Naive B cell (primary cell): ENCODE data around the gene PTPRN. TPM values are rescaled to one million over a fixed set of nuclear protein-coding genes. Genes with fewer than 3 reads are reported as not detected.

Experiments used
- ATAC-seq, 2 donors: fragments of 150-1000 bp; cut with Tn5 transposase; 2 replicates each; pipeline ENCODE4 v1.10.0; 2021; ENCODE audit warnings: low read depth in 2 of 2, mild to moderate bottlenecking in 2 of 2, moderate library complexity in 2 of 2
- DNase-seq: peaks from one replicate; pipeline ENCODE4 v3.0.0; 2022
- H3K27ac Mint-ChIP-seq, 6 donors: one replicate each; pipeline ENCODE4 v1.8.0; 2020 to 2022; ENCODE audit warnings: mild to moderate bottlenecking in 6 of 6, mixed read lengths in 6 of 6, moderate library complexity in 5 of 6, inconsistent platforms in 2 of 6
- H3K27me3 Mint-ChIP-seq, 3 donors: one replicate each; pipeline ENCODE4 v1.8.0; 2021 to 2022; ENCODE audit warnings: mixed read lengths in 3 of 3, mild to moderate bottlenecking in 1 of 3
- H3K36me3 Mint-ChIP-seq, 2 donors: one replicate each; pipeline ENCODE4 v1.8.0; 2020 to 2022; ENCODE audit warnings: mixed read lengths in 2 of 2, inconsistent platforms in 1 of 2, mild to moderate bottlenecking in 1 of 2
- H3K4me1 Mint-ChIP-seq, 3 donors: one replicate each; pipeline ENCODE4 v1.8.0; 2020 to 2022; ENCODE audit warnings: mixed read lengths in 3 of 3, inconsistent platforms in 1 of 3, mild to moderate bottlenecking in 1 of 3, moderate library complexity in 1 of 3
- H3K4me3 Mint-ChIP-seq, 8 donors: one replicate each; pipeline ENCODE4 v1.8.0; 2020 to 2022; ENCODE audit warnings: mild to moderate bottlenecking in 8 of 8, mixed read lengths in 8 of 8, moderate library complexity in 8 of 8, inconsistent platforms in 2 of 8
- H3K9me3 Mint-ChIP-seq, 7 donors: one replicate each; pipeline ENCODE4 v1.8.0; 2020 to 2022; ENCODE audit warnings: mixed read lengths in 7 of 7, mild to moderate bottlenecking in 5 of 7, inconsistent platforms in 2 of 7, moderate library complexity in 1 of 7
- polyA plus RNA-seq, 6 donors: library from polyadenylated mRNA; unstranded; fragments of 300-500 nt; fragmentation: Illumina TruSeq; gene quantifications; one replicate each; pipeline ENCODE4 v1.2.3, GENCODE V29; 2021; ENCODE audit warnings: low read depth in 6 of 6

Gene PTPRN
- polyA plus RNA-seq, 6 donors from 2014 or later, result 0.29 to 0.80 (median 0.59) TPM; not detected in 2

DNA sequence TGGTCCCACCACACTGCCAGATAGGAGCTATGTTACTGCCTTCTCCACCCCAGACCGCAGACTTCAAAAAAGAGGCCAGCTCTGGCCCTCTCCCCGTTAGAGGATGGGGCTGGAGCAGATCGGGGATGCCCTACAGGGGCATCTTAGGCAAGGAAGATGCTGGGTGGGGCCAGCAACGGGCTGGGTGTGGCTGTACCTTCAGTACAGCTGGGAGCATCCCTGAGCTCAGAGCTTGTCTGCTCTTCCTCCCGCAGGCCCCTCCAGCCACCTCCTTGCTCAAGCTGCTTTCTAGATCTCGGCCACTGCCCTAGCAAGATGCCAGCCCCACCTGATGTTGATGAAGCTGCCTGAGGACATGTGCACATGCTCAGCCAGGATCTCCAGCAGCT lies 9.8 kb downstream of the PTPRN start:
- peaks cover 2 to 12% (median 5%) of the 10 kb centered on the region in 3 donors for H3K4me1 Mint-ChIP-seq
- no peaks in the 10 kb centered on the region for H3K36me3 Mint-ChIP-seq
- H3K4me3 Mint-ChIP-seq, result no peak overlapping the region
- peaks cover 0 to 1% (median 0%) of the 10 kb centered on the region in 7 donors for H3K9me3 Mint-ChIP-seq
- H3K27ac Mint-ChIP-seq, result no peak overlapping the region
- no peak for DNase-seq
- no peak for ATAC-seq
- peaks cover 32 to 45% (median 33%) of the 10 kb centered on the region in 3 donors for H3K27me3 Mint-ChIP-seq

DNA sequence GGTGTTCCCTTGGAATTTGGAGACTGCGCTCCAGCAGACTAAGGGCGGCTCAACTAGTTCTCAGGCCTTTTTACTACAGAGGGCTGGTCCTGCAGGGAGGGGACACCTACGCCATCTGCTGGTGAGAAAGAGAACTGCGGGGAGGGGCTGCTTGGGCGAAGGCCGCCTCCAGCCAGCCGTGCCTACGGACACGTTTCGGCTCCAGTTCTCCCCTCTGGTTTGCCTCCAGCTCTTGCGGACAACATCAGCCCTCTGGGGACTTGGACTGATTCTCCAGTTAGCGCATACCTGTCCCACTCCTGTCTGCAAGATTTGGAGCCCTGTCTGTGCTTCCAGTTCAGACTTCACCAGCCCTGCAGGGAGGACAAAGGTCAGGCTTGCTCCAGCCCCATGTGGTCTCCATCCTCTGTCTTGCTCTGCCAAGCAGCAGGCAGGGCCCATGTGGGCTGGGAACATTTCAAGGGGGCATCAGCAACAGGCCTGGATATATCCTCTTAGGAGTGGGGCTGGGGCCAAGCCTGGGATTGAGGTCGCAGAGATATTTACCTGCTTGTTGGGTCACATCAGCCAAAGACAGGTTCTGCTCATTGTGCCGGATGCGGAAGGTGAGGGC lies 10.3 kb downstream of the PTPRN start:
- Mint-ChIP-seq H3K9me3 (peaks cover 0 to 1% (median 0%) of the 10 kb centered on the region in 7 donors), H3K4me3 (no peak overlapping the region), H3K4me1 (peaks cover 7 to 17% (median 10%) of the 10 kb centered on the region in 3 donors), H3K27ac (peak overlapping the region in 1 of 6 donors; percentile 49), H3K36me3 (no peaks in the 10 kb centered on the region), H3K27me3 (peaks cover 29 to 42% (median 30%) of the 10 kb centered on the region in 3 donors)
- DNase-seq, result peak; percentile 86
- ATAC-seq, result peak; percentile 51 to 58

DNA sequence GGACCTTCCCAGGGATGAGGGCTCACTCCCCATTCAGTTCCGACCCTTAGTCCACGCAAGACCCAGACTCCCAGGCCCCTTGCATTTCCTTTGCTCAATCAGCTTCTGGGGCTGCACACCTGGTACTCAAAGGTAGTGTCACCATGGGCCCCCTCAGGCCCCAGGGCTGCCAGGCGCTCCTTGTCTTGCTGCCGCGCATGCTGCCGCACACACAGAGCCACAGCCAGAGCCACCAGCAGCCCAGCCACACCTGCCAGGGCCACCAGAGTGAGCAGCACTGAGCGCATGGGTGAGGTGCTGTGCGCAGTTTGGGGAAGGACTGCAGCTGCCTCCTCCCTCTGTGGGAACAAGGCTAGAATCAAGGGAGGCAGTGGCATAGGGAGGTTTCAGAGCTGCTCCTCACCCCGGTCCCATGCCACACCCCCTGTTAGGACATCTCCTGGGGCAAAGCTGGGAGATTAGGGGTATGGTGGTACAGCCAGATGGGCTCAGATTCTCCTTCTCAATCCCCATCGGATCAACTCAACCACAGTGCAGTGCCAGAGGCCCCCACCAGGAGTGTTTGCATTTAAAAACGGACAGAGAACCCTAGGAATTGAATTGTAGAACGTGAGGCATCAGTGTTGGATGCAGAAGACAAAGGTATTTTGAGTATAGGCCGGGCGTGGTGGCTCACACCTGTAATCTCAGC lies 11.3 kb downstream of the PTPRN start:
- DNase-seq, result no peak
- H3K36me3 Mint-ChIP-seq, result no peaks in the 10 kb centered on the region
- H3K27ac Mint-ChIP-seq, result no peak overlapping the region
- no peak for ATAC-seq
- peak overlapping the region in 1 of 8 donors; percentile 56 for H3K4me3 Mint-ChIP-seq
- peaks cover 0 to 1% (median 0%) of the 10 kb centered on the region in 7 donors for H3K9me3 Mint-ChIP-seq
- peaks cover 22 to 34% (median 23%) of the 10 kb centered on the region in 3 donors for H3K27me3 Mint-ChIP-seq
- peaks cover 9 to 22% (median 13%) of the 10 kb centered on the region in 3 donors for H3K4me1 Mint-ChIP-seq

DNA sequence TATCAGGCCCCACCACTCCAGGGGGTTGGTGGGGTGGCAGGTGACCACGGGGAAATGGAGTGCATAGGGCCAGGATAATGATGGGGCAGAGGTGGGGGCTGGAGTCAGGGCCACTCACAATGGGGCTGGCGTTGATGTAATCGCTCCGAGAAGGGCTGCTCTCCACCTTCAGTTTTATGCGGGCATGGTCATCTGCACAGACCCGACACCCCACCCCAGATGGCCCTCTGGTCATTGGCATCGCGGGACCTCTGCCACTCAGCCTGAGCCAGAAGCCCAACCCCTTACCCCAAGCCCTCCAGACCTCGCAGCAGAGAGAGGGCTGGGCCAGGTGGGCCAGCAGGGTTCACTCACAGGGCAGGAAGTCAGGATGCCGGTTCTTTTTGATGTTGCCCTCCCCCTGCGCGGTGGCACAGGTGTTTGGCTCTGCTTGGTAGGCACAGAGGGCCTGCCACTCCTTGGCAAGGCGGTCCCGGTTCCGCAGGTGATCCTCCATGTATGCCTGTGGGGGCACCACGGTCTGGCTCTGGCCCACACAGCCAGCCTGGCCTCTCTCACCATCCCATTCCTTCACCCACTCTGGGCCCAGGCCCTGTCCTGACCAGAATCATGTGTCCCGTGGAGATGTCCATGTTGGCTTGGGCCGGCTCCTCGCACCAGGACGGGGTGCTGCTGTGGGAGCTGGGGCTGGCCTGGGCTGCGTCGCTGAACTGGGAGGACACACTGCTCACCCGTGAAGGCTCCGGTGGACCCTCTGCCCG lies 12.4 kb downstream of the PTPRN start:
- ATAC-seq (no peak), DNase-seq (no peak)
- H3K27ac Mint-ChIP-seq, result no peak overlapping the region
- H3K27me3 Mint-ChIP-seq, result peaks cover 17 to 23% (median 19%) of the 10 kb centered on the region in 3 donors
- H3K36me3 Mint-ChIP-seq, result no peaks in the 10 kb centered on the region
- peaks cover 9 to 22% (median 13%) of the 10 kb centered on the region in 3 donors for H3K4me1 Mint-ChIP-seq
- H3K4me3 Mint-ChIP-seq, result no peak overlapping the region
- H3K9me3 Mint-ChIP-seq, result peaks cover 0 to 1% (median 0%) of the 10 kb centered on the region in 7 donors

DNA sequence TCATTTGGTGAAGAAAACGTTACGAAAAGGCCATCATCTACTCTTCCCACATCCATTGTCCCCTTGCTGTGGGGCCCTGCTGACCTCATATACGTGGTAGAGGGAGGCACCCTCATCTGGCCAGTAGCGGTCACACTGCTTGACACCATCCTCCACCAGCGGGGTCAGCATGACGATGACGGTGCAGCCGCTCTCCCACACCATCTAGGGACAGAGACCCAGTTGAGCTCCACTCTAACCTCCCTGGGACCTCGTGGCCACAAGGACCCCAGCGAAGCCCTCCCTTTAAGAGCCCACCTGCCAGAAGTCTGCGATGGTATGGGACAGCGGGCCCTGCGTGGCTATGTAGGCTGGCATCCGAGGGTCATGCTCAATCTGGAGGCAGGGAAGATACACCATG lies 13.1 kb downstream of the PTPRN start:
- Mint-ChIP-seq H3K4me1 (peaks cover 9 to 22% (median 13%) of the 10 kb centered on the region in 3 donors), H3K36me3 (no peaks in the 10 kb centered on the region), H3K9me3 (peaks cover 0 to 1% (median 0%) of the 10 kb centered on the region in 7 donors), H3K4me3 (peak overlapping the region in 1 of 8 donors; percentile 21), H3K27ac (peak overlapping the region in 3 of 6 donors; percentile 75 to 94 (median 78)), H3K27me3 (peaks cover 10 to 17% (median 14%) of the 10 kb centered on the region in 3 donors)
- DNase-seq (no peak), ATAC-seq (no peak)

DNA sequence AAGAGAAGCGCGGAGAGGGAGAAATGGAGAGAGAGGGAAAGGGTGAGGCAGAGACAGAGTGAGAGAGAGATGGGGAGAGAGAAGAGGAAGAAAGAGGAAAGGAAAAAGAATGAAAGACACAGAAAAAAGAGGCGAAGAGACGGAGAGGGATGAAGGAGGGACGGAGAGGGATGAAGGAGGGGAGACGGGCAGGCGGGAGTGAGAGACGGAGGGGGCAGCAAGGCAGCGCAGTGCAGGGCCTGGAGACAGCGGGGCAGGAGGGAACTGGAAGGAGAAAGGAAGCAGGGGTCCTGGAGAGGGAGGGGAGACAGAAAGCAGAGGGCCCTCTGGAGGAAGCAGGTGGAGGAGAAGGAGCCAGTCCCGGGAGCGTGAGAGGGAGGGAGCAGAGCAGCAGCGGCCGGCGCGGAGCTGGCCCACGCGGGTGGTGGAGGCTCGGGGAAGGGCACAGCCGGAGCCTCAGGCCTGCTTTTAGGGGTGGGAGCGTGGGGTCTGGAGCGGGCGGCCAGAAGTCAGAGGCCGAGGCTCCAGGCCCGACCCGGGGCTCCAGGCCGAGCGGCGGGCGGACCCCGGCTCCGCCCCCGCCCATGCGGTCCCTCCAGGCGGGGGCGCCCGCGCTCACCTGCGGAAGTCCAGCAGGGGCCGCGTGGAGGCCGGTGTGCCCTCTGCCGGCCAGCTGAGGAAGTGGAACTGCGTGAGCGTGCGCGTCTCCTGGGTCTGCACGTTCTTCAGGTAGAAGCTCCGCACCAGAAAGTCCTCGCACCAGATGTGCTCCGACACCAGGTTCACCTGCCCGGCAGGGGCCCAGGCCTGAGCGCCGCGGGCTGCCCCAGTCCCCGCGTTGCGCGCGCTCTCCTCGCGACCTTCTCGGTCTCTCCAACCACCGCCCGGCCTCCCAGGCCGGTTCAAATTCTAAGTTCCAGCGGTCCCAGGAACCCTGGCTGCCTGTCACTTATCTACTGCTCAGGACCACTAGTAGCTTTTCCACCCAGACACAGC lies 14.5 kb downstream of the PTPRN start:
- H3K4me1 Mint-ChIP-seq, result peaks cover 9 to 22% (median 13%) of the 10 kb centered on the region in 3 donors
- H3K27ac Mint-ChIP-seq, result peak overlapping the region; percentile 83 to 97 (median 94)
- ATAC-seq (peak; percentile 86 to 89), DNase-seq (peak; percentile 91)
- H3K27me3 Mint-ChIP-seq, result peaks cover 0 to 9% (median 0%) of the 10 kb centered on the region in 3 donors
- H3K36me3 Mint-ChIP-seq, result no peaks in the 10 kb centered on the region
- no peaks in the 10 kb centered on the region for H3K9me3 Mint-ChIP-seq
- H3K4me3 Mint-ChIP-seq, result peak overlapping the region; percentile 75 to 94 (median 80)

DNA sequence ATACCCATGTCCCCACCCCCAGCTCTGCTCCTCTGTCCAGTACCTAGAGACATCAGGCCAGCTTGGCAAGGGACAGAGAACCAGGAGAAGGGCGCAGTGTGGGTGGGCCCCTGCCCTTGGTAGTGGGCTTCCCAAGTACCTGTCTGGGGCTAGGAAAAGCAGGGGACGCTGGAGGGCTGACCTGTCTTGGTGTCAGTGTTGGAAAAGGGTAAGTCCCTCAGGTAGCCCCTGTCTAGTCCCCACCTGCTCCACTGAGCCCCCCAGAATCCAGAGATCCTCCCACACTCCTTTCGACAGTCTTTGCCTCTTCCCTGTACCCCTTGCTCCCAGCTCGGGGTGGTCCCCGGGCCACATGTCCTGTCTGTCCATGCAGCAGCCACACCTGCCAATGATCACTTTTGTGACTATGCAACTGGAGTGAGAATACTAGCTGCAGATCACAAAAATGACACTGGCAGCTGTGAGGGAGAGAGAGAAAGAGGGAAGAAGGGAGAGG lies 15.4 kb downstream of the PTPRN start:
- Mint-ChIP-seq H3K9me3 (no peaks in the 10 kb centered on the region), H3K4me3 (peak overlapping the region; percentile 75 to 94 (median 80)), H3K4me1 (peaks cover 9 to 18% (median 13%) of the 10 kb centered on the region in 3 donors), H3K36me3 (no peaks in the 10 kb centered on the region), H3K27ac (peak overlapping the region in 4 of 6 donors; percentile 53 to 97 (median 92)), H3K27me3 (peaks cover 0 to 1% (median 0%) of the 10 kb centered on the region in 3 donors)
- no peak for ATAC-seq
- no peak for DNase-seq

DNA sequence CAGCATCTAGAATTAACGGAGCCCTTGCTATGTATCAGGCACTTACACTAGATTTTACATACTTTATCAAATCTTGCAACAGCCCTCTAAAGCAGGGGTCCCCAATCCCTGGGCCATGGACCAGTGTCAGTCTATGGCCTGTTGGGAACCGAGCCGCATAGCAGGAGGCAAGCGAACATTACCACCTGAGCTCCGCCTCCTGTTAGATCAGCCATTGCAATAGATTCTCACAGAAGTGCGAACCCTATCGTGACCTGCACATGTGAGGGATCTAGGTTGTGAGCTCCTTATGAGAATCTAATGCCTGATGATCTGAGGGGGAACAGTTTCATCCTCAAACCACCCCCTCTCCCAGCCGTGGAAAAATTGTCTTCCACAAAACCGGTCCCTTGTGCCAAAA lies 16.6 kb downstream of the PTPRN start:
- H3K4me1 Mint-ChIP-seq, result peaks cover 9 to 13% (median 13%) of the 10 kb centered on the region in 3 donors
- H3K27ac Mint-ChIP-seq, result peak overlapping the region in 1 of 6 donors; percentile 54
- H3K27me3 Mint-ChIP-seq, result no peaks in the 10 kb centered on the region
- no peaks in the 10 kb centered on the region for H3K36me3 Mint-ChIP-seq
- no peak for DNase-seq
- peak overlapping the region in 1 of 8 donors; percentile 56 for H3K4me3 Mint-ChIP-seq
- ATAC-seq, result no peak
- H3K9me3 Mint-ChIP-seq, result no peaks in the 10 kb centered on the region

DNA sequence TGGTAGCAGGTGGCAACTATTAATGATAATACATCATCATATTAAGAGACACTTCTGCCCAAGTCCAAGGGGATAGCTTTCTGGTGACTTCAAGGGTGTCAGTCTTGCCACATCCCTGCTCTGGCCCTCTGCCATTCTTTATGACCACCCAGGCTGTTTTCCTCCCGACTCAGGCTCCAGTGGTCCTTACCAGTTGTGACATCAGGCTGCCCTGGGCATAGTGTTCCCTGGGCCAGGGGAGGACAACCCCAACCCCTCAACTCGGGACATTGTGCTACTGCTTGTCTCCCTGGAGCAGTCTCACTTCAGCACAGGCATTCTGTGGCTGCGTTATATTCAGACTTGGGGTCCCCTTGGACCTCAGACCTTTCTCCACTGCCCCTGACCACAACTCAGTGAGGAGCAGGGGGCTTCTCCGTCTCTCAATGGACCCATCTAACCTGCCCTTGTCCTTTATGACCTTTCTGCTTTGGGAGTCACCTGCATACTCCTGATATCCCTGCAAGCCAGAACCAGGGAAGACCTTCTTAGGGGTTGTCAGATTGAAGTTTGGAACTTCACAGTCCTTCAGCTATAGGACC lies 17.2 kb downstream of the PTPRN start:
- ATAC-seq, result no peak
- no peak for DNase-seq
- no peaks in the 10 kb centered on the region for H3K27me3 Mint-ChIP-seq
- H3K4me1 Mint-ChIP-seq, result peaks cover 9 to 13% (median 13%) of the 10 kb centered on the region in 3 donors
- H3K36me3 Mint-ChIP-seq, result no peaks in the 10 kb centered on the region
- no peak overlapping the region for H3K4me3 Mint-ChIP-seq
- H3K27ac Mint-ChIP-seq, result peak overlapping the region in 1 of 6 donors; percentile 2
- H3K9me3 Mint-ChIP-seq, result no peaks in the 10 kb centered on the region

DNA sequence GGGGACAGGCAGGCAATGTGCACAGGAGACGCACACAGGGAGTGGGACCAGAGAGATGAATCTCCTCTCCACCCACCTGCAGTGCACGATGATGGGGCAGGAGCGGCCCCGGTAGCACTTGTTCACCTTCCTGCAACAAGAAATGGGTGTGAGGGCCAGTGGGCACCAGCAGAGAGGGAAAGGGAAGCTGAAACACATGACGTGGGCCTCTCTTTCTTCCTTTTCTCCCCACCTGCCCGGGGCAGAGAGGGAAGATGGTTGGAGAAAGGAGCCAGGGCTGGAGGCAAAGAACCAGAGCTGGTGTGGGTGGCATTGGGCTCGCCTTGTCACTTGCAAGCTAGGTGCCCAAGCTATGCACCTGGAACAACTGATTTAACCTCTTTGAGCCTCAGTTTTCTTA lies 17.8 kb downstream of the PTPRN start:
- DNase-seq (no peak), ATAC-seq (no peak)
- Mint-ChIP-seq H3K4me3 (no peak overlapping the region), H3K9me3 (no peaks in the 10 kb centered on the region), H3K27me3 (no peaks in the 10 kb centered on the region), H3K27ac (peak overlapping the region in 2 of 6 donors; percentile 21 to 70), H3K4me1 (peaks cover 11 to 13% (median 13%) of the 10 kb centered on the region in 3 donors), H3K36me3 (no peaks in the 10 kb centered on the region)

DNA sequence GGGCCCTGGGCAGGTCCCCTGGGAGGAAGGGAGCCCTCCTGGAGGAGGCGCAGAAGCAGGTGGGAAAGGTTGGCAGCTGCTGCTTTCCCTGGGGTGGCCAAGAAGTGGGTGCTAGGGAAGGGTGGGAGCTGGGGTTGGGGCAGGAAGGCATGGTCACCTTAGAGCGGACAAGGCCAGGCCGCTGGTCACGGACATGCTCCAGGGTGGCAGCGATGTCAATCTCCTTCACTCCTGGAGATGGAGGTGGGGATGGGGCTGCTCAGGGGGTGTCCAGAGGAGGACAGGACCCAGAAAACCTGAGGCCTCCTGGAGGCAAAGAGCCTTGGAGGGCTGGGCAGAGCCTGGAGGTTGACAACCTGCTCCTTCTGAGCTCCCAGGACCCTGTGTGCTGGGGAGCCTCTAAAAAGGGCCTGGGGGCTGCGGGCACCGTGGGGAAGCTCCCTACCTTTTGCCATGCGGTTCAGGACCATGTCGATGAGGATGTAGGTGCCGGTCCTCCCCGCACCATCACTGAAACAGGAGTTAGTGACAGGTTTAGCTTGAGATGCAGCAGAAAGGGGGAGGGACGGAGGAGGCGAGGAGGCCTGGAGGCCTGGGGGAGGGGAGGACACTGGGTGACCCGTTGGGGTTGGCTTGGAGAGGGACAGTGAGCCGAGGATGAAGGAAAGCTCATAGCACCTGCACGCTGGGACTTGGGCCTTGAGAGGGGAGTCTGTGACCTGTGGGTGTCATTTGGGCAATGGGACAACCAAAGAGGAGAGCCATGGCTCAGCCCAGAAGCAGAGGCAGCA lies 18.6 kb downstream of the PTPRN start:
- Mint-ChIP-seq H3K4me3 (no peak overlapping the region), H3K27ac (peak overlapping the region in 1 of 6 donors; percentile 70), H3K4me1 (peaks cover 13 to 15% (median 15%) of the 10 kb centered on the region in 3 donors), H3K36me3 (peaks cover 0 to 1% of the 10 kb centered on the region in 2 donors), H3K27me3 (no peaks in the 10 kb centered on the region), H3K9me3 (no peaks in the 10 kb centered on the region)
- ATAC-seq, result no peak
- no peak for DNase-seq
